HG02763 (cell line): ENCODE measurements around the gene VEZF1.

Experiments used
- ATAC-seq: cut with Tn5 transposase; IDR thresholded peaks from one replicate; pipeline ENCODE4 v1.9.1; 2021; ENCODE audit warnings: mild to moderate bottlenecking, moderate library complexity; ENCODE audit not compliant: unreplicated experiment

VEZF1 gene

DNA sequence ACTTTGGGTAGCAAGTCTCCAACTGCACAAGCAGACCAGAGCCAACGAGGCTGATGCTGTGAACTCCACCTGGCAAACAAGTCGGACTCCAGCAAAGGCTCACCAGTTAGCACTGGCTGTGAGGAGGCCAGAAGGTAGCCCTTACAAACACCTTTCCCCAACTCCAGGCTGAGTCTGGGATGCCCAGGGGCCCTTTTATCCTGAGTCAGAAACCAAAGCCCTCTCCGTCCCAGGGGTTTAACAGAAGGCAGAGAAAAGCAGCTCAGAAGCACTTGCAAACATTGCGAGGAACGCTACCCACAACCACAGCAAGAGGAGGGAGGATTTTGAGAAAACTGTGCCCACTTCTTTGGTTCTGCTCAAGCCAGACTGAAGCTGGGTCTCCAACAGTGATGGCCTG lies 57.8 kb downstream of the VEZF1 start:
- ATAC-seq = no peak

DNA sequence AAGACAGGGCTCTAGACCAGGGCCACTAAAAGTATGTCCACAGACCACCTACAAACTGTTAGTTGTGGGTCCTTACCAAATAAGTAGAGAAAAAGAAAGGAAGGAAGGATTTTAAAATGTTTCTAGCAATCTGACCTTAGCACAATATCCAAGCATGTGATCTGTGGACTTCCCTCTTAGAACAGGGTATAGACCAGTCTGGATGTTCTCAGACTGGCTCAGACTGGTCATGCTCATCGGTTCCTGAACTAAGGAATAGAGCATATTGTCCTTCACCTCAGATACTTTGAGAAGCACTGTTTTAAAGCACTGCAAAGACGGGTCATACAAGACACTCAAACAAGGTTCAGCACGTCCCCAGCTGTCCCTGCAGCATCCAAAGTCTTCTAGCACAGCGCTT lies 58.7 kb downstream of the VEZF1 start:
- ATAC-seq = no peak

DNA sequence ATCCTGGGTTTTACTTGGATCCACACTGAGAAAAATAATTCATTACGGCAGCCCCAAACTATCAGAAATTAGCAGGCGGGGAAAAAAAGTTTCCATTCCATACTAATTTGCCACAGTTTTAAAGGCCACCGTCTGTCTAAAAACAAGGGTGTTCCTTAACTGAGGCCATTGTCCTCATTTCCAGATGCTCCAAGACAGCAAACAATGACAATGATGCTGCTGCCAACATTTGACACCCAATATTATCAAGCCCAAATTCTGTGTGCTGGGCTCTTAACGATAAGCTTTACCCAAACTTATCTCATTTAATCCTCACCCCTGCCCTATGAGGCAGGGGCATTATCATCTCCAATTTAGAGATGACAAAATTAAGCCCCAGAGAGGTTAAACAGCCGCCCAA lies 59.1 kb downstream of the VEZF1 start:
- no peak for ATAC-seq

DNA sequence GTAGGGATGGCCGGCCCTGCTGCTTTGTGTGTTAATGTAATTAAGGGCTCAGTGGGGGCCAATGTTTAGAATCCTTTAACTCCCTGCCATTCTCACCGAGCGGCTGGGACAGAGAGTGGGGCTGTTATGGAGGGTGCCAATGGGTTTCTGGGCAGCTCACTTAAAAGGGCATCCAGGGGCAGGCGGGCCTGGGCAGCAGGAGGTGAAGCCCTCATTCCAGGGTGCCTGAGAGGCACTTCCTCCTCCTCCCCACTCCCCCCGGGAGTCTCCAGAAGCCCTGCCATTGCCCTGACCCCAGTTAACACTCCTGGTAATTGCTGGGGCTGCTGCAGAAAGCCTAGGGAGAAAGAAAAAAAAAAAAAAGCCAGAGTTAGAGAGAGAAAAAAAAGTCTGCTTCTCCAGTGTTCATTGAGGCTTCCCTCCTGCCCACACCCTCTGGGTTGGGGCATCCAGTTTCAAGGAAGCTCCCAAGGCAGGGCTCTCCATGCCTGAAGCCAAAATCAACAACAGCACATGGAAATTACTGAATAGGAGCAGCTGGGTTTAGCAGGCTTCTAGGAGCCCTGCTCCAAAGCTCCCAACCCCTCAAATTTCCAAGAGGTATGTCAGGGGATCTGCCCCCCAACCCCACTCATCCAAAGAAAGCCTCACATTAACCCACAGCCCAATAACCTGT lies 60.9 kb downstream of the VEZF1 start:
- ATAC-seq = no peak

DNA sequence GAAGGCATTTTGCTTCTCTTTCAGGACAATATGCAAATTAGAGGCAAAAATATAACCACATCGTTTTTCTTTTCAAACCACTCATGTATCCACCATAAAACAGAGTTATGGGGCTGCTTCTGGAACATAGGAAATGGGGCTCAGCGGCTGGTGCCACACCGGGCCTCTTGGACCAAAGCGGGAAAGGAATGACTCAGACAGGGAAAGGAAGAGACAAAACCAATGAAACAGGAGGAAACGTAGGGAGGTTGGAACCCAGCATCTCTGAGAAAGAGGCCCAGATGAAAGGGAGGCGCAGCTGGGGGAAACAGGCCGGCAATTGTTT lies 61.4 kb downstream of the VEZF1 start:
- ATAC-seq = no peak

DNA sequence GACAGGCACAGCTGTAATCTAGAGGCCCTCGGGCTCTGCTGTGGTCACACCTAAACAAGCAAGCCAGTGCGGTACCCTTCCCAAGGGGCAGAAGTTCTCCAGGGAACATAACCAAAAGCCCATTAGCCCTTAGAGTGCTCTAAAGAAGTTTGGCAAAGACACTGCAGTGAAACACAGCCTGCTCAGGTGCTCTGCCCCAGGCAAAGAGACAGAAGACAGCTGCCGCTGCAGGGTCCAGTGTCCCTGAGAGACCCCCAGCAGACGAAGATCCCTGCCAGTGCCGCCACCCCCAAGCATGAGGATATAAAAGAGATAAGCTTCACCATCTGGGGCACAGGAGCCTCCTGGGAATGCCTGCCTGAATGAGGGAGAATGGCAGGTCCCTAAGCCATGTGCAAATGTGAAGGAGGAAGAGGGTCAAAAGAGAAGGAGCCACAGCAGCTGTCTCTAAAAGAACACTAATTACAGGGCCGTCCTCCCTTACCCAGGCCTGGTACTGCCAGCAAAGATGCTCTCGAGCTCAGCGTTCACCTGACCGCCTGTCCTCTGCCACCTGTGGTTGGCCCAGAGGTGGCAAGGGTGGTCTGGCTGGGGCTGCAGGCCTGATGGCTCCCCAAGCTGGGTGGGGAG lies 62.6 kb downstream of the VEZF1 start:
- no peak for ATAC-seq

DNA sequence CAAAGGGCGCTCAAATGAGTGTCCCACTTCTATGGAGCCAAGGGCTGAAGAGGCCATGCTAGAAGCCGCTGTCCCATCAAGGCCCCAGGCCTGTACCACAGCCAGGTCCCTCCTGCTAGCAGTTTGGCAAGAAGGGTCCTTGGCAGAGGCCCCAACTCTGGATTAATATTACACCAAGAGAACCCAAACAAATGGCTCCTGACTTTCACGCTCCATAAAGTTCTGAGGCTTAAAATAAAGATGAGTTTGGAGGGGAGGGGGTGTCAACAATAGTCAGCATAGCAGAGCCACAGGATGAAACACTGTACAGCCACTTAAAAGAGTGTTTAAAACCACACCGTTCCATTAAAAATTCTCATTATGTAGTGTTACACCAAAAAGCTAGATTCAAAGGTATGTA lies 63.4 kb downstream of the VEZF1 start:
- ATAC-seq = no peak
